Endothelial cell of umbilical vein (primary cell): ENCODE results near the gene FAM200C.

Experiments used
- CTCF ChIP-seq, 2 donors: IDR thresholded peaks; 1 replicate in 1 of 2; 2 replicates in 1 of 2; pipeline ENCODE4 v1.5.1; 2011; ENCODE audit warnings: low read length in 2 of 2, mild to moderate bottlenecking in 2 of 2, moderate library complexity in 2 of 2, control low read depth in 1 of 2, inconsistent platforms in 1 of 2, low read depth in 1 of 2; ENCODE audit not compliant: insufficient read depth in 1 of 2; ENCODE audit errors: extremely low read depth in 1 of 2
- EZH2 ChIP-seq: IDR thresholded peaks from 2 replicates; pipeline ENCODE4 v1.6.1; 2012; ENCODE audit warnings: borderline replicate concordance, low read depth, mild to moderate bottlenecking, moderate library complexity, low read length, inconsistent platforms; ENCODE audit not compliant: severe bottlenecking
- JUN ChIP-seq: IDR thresholded peaks from 2 replicates; pipeline ENCODE4 v1.6.1; 2011; ENCODE audit warnings: borderline replicate concordance, low read depth; ENCODE audit not compliant: insufficient read length, insufficient read depth
- MAX ChIP-seq: IDR thresholded peaks from 2 replicates; pipeline ENCODE4 v1.6.1; 2011; ENCODE audit not compliant: insufficient read depth, insufficient read length

- no peak for TF ChIP-seq MAX
- no peak for TF ChIP-seq CTCF (IDR thresholded peaks at IDR 0.05; ENCODE audit: extremely low read depth in 1 of 2, insufficient read depth in 1 of 2, low read depth in 1 of 2, low read length in 2 of 2)
- TF ChIP-seq EZH2 = no peak
- no peak for TF ChIP-seq JUN
Observed at GRCh38 chr5:160366230-160366629, 33.6 kb downstream of the FAM200C start.
